ENCODE measurements around the gene GTF3C1.

The GTF3C1 gene

DNA sequence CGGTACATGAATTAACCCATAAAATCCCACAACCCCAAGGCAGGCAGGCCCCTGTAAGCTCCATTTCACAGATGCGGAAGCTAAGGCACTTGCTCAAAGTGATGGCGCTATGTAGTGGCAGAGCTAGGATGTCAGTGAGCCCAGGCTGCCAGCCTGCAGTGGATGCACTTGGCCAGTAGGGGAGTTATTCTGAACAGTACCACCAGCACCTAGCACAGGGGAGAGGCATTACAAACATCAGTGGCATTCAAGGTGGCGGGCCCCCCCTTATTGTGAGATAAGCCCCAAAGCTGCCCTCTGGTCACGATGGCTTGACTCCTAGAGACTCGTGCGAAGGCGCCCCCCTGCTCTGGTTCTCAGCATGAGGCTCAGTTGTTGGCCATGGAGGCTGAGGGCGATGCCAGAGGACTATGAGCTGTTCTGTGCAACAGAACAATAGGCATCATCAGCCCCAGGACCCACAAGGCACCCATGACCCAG is 33.8 kb downstream of the GTF3C1 start:
- peak; percentile 68 for DNase-seq

DNA sequence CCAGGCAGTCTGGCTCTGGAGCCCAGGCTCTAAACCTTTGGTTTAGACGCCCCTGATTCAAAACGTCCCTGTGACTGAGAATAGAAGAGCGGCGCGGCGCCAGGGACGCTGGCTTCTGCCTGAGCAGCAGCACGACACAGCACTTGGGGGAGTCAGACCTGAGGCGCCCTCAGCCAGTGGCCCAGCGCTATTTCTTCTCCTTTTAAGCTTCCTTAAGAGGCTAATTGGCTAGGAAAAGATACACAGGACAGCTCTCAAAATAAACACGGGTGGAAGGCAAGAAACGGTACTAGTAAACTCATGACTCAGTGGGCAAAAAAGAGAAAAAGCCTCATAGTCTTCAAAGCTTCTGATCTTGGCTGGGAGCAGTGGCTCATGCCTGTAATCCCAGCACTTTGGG is 34.9 kb downstream of the GTF3C1 start:
- DNase-seq, result no peak

DNA sequence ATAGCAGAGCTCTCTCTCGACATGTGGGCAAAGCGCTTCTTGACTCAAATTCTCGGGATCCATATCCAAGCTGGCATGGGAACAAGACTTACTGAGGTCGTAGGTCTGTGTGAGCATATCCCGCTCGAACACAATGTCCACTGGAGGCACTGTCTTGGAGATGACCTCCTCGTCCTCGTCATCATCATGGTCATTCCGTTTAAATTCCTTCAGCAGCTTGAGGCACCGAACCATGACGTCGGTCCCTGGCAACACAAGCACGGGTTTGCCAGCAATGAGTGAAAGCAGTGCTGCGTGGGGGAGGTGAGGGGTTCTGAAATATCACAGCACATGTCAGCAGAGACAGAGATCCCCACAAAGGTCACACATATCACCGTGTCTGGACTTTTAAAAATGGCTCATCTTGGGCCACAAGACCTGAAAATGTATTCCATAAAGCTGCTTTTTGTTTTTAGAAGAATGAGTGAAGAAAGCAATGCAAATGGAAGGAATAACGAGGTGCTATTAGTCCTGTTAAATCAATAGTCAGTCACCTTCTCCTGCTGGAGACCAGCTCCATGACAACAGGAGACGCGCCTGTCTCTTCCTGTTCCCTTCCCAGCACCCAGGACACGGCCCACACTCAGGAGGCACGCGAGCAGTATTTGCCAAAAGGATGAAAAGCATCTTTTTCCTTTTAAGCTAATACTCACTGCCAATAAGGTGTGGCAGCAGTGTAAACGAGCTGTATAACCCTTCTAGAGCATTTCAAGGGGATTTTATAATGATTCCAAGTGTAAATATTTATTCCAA is 37.9 kb downstream of the GTF3C1 start:
- no peak for DNase-seq

DNA sequence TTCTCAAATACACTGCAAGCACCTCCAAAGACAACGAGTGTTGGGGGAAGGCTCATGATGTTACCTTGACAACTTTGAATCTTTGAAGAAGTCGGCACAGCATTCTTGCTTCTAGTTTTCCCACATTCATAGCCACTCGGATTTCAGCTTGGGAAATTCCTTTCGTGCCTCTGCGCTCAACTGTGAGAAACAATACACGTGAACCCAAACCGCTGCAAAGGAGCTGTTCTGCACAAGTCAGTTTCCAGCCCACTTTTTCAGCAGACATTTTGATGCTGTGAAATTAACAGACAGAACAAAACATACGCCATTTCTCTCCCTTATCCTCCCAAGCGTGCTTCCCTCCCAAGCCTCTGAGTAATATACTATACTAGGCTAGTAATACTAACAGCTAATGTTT is 41.2 kb downstream of the GTF3C1 start:
- DNase-seq, result no peak

DNA sequence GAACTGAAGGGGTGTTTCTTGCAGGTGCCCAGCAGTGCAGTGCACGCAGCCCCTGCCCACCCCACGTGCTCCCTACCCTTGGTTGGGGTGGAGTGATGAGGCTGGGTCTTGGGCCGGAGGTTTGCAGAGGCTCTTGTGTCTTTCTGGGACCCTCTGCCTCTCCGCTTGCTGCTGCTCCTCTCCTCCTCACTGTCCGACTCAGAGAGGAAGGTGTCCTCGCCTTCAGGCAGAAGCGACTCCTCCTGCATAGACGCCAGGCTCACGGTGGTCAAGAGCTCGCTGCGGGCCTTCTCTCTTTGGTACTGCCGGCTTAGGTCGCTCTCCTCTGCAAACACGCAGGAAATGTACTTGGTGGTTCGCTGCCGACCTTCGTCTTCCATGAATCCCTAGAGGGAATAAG is 42.9 kb downstream of the GTF3C1 start:
- no peak for DNase-seq

DNA sequence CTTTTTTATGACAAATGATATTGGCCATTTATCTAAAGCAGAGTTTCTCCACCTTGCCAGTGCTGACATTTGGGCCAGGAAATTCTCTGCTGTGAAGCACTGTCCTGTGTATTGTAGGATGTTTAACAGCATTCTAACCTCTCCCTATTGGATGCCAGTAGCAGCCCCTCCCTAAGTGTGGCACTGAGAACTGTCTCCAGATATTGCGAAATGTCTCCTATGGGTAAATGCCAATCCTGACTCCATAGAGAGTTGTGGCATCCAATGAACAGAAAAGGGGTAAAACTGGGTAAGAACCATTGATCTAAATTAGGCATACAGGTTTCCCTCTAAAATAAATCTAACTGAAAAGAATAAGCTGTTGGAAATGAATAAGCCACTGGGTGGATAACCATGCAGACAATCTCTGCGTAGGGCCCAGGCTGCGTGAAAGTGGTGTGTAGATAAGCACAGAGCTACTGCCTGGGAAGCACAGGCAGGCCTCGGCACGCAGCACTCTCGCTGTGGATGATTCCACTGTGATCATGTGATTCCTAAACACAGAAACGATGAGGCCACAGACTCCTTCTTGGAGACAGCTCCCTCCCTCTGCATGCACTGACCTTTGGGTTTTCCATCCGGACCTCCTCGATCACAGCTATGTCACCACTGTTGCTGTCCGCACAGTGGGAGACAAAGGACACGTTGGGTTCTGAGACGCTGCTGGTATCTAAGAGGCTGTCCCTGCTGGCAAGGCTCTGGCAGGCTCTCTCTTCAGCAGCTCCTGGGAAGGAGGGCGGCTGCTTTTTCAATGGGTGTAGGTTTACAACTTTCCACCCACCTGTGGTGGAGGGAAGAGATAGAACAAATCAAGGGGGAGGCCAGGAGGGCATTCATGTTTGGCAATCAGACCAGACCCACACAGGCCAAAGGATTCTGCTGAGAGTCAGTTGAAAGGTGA is 44.1 kb downstream of the GTF3C1 start:
- no peak for DNase-seq

DNA sequence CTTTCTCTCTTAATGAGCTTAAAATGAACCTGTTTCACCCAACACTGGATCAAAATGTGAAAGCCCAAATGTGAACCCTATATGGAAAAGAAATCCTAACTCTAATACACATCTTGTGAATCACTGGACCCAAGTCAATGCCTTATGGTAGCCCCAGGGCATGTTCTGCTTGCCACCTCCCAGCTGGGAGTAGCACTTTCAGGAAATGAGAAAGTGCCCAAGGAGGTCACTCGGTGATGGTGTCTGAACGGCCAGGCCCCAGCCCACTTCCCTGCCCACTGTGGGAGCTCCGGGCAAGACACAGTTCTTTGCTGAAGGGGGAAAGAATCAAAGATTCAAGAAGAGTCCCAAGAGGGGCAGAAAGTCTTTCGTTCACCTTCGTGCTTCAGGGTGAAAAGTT is 46.1 kb downstream of the GTF3C1 start:
- no peak for DNase-seq

DNA sequence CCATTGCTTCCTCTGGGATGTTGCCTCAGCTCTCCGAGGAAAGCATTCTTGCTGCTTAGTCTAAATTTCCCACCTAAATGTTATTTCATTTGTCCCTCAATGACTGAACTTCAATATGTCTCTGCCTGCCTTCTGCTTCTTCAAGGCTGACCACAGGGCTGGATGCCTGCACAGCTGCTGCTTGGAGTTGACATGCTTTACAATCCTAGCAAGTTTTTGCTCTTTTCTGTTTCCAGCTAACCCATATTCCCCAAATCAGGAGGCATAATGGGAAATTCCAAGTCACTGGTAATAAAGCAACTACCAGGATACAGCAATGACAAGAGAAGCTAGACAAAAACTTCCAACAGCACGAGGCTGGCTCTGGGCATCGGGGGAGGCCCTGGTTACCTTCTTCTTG is 48.9 kb downstream of the GTF3C1 start:
- DNase-seq, result no peak

DNA sequence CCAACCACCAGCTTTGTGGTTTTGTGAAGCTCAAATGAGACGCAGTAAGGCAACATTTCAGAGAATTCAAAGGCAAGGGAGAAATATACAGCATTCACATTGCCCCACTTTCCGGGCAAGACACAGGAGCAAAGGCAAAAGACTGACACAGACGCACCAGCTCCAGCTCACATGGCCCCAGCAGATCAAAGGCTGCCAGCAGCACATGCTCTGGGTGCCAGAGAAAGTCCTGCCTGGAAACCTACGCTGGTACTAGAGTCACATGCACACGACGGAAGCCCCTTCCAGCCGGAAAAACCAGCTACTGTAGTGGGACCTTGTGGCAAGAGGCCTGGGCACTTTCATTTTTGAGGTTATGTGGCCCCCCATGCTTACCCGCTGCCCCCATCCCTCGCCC is 50.1 kb downstream of the GTF3C1 start:
- no peak for DNase-seq

DNA sequence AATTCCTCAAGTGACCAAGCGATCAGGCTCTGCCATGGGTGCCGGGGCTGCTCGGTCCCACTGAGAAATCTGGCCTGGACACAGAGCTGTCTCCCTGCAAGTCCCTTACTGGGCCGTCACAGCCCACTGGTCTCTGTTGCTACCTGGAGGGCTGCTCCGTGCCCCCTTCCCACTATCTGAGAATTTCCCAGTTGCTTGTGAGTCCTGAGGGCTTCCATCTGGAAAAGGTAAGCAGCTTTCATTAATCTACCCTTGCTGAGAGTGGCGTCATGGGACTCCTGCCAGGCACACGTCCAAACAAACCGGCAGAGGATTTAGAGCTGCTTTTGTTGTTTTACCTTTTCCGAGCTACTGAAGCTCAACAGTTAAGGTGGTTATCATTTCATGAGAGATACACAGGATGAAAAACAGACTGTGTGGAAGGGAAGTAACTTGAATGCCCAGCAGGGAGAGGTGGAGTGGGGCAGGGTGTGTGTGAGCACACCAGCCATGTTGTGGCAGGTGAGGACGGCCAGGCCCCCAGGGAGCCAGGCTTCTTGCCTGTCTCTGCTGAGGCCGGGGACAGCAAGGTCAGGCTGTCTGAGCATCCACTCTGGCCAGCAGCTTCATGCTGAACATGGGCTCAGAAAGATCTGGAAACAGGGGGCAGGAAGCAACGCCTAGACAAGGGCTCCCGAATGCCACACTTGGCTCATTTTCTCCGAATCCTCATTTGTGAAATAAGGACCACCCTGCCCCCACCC is 50.6 kb downstream of the GTF3C1 start:
- no peak for DNase-seq

DNA sequence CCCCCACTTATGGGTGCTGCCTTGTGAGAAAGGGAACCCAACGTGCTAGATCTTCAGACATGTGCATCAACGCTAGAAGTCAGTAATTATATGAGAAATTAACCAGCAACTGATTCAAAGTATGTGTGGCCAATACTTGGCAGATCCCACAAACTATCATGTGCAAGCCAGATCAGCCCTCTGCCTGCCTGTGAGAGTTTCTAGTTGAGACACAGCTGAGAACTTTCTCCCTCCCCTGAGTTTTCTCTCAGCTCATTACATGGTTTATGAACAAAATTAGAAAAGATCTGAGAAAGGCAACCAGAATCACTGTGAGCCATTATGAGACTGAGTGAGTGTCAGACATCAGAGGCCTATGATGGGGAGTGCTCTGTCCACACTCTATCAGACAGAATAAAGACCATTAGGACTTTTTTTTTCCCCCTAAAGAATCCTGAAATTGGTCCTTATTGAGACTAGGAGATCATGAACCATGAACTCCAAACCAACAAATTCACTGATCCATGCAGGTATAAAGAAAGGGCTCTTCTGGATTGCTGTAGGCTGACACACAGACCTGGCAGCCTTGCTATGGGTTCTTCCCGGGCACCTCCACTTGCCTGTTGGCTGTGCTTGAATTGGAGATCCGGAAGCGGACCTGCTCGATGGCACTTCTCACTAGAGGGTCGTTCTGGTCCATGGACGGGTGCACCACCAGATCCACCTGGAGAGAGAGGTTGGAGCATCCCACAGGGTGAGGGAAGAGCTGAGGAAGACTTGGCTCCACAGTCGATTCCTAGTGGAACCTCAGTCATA is 51.5 kb downstream of the GTF3C1 start:
- DNase-seq, result no peak

DNA sequence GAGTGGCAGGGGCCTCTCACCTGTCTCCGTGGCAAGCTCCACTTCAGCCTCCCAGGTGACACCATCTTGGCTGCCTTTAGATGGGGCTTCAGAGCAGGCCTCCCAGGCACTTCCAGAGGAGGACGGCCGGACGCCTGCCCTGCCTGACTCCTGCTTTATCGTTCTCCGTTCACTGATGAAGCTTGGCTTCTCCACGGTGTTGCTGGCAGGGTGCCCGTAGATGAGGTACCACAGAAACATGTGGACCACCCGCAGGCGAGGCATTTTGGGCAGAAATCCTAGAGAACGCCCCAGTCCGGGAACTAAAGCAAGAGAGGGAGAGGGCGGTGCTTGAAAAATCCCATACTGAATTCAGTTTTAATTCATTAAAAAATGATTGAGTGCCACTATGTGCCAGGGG is 54.5 kb downstream of the GTF3C1 start:
- DNase-seq, result no peak

DNA sequence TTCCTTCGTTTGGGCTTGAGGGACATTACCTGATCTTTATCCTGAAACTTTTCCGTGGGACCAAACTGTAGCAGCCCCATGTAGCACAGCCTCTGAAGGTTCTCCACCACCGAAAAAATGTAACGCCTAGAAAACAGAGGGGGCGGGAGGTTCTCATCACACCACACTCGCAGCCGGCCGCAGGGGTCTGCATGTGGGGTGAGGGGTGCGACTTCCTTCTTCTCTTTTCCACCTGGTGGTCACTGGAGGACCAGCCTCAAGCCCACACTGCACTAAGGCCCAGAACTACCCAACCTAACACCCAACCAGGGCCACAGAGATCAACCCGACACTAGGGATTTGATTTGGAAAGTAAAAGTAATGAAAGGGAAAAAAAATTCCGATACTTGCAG is 57.1 kb downstream of the GTF3C1 start:
- no peak for DNase-seq

DNA sequence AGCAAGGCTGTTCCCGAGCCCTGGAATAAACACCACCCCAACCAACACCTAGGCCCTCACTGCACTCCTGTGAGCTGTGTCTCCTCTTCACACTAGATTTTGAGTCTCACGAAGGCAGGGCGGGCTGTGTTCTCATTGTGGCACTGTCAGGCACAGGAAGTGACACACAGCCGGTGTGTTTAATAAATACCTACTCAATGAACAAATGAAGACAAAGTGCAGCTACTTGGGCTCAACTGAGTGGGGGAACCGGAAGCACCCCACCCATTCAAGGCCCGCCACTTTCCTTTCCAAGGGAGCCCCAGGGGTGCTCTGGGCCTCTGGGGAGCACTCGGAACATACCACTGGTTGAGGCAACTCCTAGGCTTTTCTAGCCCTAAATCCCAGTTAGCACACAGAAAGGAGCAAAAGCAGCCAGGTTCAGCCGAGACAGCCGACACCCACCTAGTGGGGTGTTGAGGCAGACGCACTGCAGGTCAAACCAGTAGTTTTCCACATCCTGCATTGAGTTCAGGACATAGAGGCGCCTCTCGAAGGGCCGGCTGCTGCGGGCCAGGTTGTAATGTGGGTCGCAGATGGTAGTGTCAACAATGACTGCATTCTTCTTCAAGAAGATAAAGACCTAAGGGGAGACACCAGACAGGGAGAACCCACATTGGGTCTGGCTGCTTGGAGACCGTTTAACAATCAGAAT is 57.7 kb downstream of the GTF3C1 start:
- no peak for DNase-seq

DNA sequence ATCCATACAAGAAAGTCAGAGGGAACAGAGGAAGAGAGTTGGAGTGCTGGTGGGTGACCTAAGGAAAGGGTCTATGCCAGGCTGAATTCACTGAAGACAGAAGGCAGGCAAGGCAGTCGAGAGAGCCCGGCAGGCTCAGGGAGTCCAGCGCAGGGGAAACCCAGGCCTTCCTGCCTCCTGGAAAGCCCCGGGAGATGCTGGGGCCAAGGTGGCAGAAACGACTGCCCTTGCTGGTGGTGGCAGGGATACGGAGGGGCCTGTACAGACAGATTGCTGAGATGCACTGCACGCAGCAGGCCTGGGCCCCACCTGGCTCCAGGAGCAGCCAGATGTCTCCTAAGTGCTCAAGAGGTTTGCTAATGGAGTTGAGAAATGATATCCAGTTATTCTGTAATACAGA is 59.8 kb downstream of the GTF3C1 start:
- no peak for DNase-seq

DNA sequence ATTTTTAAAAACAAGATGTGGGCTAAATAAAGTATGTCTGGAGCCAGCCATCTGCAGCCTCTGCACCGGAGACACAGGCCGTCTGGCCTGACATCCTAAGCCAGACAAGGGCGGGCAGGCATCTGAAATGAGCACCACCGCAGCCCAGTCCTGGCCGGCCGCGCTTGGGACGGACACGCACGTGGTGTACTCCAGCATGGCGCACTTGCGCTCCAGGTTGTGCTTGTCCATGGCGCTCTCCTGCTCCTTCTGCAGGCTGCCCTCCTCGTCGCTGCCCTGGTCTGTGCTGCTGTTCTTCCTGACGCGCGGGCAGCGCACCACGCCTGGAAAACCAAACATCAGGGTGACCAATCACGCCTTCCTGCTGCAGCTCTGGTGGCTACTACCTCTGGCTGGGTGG is 60.3 kb downstream of the GTF3C1 start:
- no peak for DNase-seq

DNA sequence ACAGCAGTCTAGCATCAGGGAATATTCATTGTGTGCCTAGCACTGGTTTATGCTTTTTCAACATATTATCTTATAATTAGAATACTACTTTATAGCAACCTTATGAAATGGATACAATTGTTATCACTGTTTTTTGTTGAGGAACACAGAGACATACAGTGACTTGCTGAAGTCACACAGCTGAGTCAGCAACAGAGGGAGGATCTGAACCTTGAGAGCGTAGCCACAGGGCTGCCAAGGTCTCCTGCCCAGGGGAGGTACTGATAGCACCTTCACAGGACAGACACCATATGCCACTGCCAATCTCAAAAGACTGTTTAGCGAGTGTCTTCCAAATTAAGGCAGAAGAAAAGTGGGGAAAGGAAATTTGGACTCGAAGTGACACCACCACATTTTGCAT is 63.0 kb downstream of the GTF3C1 start:
- DNase-seq, result no peak

DNA sequence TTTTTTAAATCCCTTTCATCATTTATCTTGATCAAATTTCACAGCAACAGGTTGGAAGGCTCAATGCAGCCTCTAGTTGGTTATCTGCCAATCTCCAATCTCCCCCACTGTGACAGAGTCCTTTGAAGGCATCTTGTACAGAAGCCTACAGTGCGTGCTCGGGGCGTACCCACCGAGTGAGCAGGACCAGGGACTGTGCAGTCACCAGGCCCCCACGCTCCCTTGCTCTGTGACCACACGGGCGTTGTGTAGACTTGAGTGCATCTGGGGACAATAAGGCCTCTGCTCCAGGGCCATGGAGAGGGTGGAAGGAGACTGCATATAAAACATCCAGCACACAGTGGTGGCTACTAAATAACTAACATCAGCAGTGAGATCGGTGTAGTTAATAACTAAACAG is 63.4 kb downstream of the GTF3C1 start:
- DNase-seq, result no peak

DNA sequence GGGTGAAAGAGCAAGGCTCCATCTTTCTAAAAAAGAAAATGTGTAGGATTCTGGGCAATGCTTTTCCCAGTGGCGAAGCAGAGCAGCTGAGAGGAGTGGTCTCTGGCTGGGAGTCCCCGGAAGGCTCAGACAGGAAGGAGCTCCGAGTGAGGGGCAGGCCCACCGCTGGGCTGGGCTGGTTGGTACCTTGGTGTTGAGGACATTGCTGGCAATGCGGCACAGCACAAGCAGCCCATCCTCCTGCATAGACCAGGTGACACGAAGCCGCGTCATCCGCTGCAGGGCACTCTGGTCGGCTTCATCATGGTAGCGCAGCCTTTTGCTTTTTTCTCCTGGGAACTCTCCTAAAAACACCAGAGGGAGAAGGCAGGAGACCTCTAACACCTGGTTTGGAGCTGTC is 63.9 kb downstream of the GTF3C1 start:
- DNase-seq, result no peak

DNA sequence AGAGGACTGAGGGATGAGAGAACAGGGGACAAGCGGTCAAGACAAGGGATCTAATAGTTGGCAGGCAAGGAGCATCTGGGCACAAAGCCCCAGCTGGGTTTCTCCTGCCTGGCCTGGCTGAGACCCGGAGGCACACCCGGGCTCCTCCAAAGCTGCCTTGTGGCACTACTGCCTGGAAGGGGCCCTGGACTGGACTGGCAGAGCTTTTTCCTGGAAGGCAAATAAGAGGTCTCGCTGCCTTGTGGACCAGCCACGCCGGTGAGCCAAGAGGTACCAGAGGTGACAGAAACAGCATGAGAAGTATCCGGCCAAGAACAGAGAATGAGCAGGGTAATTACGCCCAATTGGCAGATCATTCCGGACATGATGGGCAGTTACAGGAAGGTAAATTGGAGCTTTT is 64.6 kb downstream of the GTF3C1 start:
- no peak for DNase-seq

DNA sequence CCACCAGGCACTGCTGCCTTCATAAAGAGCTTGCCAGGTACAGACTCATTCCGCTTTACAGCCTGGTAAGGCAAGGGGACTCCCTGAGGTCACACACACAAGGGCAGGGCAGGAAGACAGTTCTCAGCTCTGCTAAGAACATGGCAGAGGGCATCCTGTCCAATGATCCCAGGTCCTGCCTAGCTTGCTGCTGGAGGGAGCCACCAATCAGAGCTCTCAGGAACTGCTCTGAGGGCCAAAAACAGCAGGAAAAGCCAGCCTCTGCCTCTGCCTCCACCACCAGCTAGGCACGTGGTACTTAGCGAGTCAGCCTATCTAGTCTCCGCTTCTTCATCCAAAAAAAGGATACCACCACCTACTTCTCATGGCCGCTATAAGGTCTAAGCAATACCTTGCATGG is 66.1 kb downstream of the GTF3C1 start:
- no peak for DNase-seq

DNA sequence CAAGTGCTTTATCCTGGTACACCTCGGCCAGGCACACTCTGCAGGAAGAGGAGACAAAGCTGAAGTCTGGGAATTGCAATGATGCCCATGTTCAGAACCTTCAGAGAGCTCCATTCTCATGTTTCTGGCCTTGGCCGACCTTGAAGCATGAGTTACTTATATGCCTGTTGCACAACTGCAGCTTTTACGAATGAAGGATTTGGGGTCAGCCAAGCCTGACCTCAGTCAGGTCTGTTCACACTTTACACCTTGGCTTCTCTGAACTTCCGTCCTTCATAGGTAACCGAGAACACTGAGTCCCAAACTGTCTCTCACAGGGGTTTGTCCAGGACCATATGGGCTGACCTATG is 66.7 kb downstream of the GTF3C1 start:
- no peak for DNase-seq
